ENCODE results near the gene EPB41L2.

- TF ChIP-seq SP1 (CRISPR knock-in tag; conservative IDR thresholded peaks at IDR 0.05) (no peak), CTCF (IDR thresholded peaks at IDR 0.05) (no peak), ZNF121 (CRISPR knock-in tag; IDR thresholded peaks at IDR 0.05) (no peak), TEAD4 (CRISPR knock-in tag; IDR thresholded peaks at IDR 0.05) (no peak), MAX (CRISPR knock-in tag; IDR thresholded peaks at IDR 0.05) (no peak)
Measured at GRCh38 chr6:130838250-130838860, 224.7 kb downstream of the EPB41L2 start.
